Calu3 (cell line): ENCODE results near the gene PFKFB2. TPM values are rescaled to one million over a fixed set of nuclear protein-coding genes. Genes with fewer than 3 reads are reported as not detected.

ENCODE experiments used
- BruUV-seq: library from RNA; stranded (reverse); fragments of 400-500 nt; replicated peaks from 2 replicates; lab custom pipeline; 2021; lab: Mats Ljungman, UMichigan
- CTCF ChIA-PET: fragments of 300-600 bp; sonication (Branson Sonifier 250); formaldehyde crosslinking; loops from one replicate; lab custom pipeline; 2022; ENCODE audit warnings: antibody characterized with exemption; lab: Charles Lee
- DNase-seq: peaks from one replicate; pipeline ENCODE4 v3.0.0; 2022
- H3K27ac Mint-ChIP-seq: one replicate; pipeline ENCODE4 v1.8.0; 2022; ENCODE audit warnings: mixed read lengths; ENCODE audit not compliant: unreplicated experiment
- H3K27me3 Mint-ChIP-seq: one replicate; pipeline ENCODE4 v1.8.0; 2022; ENCODE audit warnings: mixed read lengths; ENCODE audit not compliant: unreplicated experiment
- H3K36me3 Mint-ChIP-seq: one replicate; pipeline ENCODE4 v1.8.0; 2022; ENCODE audit warnings: mild to moderate bottlenecking, moderate library complexity, mixed read lengths; ENCODE audit not compliant: insufficient read depth, unreplicated experiment
- H3K4me1 Mint-ChIP-seq: one replicate; pipeline ENCODE4 v1.8.0; 2022; ENCODE audit warnings: mild to moderate bottlenecking, low read depth, mixed read lengths; ENCODE audit not compliant: unreplicated experiment
- H3K4me3 Mint-ChIP-seq: one replicate; pipeline ENCODE4 v1.8.0; 2022; ENCODE audit warnings: mild to moderate bottlenecking, low read depth, moderate library complexity, mixed read lengths; ENCODE audit not compliant: unreplicated experiment
- H3K9me3 Mint-ChIP-seq: one replicate; pipeline ENCODE4 v1.8.0; 2022; ENCODE audit warnings: low read depth, mixed read lengths; ENCODE audit not compliant: unreplicated experiment
- intact Hi-C: fragments of 100-400 bp; cut with micrococcal nuclease; formaldehyde crosslinking; loops from one replicate; pipeline ENCODE4 v1.10.0; 2022; ENCODE audit not compliant: unreplicated experiment
- total RNA-seq: library from RNA; stranded (reverse); gene quantifications from 2 replicates; pipeline ENCODE4 v1.2.3, GENCODE V29; 2022
- TF ChIP-seq, protein P1 (sequence below): fragments of 200-600 bp; IDR thresholded peaks from one replicate; pipeline ENCODE4 v1.8.0; 2022; ENCODE audit warnings: antibody characterized with exemption; ENCODE audit not compliant: unreplicated experiment

PFKFB2 gene
- total RNA-seq, 1 experiment from 2014 or later: 54.4 TPM

DNA sequence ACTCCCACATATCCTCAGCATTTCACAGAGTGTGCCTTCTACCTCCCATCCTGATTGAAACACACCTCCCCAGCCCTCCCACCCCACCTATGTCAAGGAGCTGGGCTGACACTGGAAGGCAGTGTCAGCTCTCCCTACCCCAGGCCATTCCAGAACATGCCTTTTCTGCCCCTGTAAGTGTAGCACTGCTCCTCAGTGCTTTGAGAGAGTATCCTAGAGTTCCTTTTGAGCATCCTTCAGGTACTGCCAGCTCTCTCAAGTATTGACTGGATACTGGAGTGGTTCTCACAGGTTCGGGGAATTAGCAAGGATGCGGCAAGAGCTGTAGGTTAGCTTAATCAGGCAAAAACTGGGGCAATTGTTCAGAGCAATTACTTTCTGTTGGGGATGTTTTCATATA is 42.3 kb upstream of the PFKFB2 start:
- H3K27me3 Mint-ChIP-seq: no peaks in the 10 kb centered on the region
- CTCF ChIA-PET: interaction anchor here (1.5 to 2.9 kb wide), 3 partner anchors 10 to 42 kb away, joined by 3 to 25 read pairs (median 10); partner anchors contain the start of gene PFKFB2
- no peak overlapping the region for H3K4me3 Mint-ChIP-seq
- TF ChIP-seq, protein P1, sequence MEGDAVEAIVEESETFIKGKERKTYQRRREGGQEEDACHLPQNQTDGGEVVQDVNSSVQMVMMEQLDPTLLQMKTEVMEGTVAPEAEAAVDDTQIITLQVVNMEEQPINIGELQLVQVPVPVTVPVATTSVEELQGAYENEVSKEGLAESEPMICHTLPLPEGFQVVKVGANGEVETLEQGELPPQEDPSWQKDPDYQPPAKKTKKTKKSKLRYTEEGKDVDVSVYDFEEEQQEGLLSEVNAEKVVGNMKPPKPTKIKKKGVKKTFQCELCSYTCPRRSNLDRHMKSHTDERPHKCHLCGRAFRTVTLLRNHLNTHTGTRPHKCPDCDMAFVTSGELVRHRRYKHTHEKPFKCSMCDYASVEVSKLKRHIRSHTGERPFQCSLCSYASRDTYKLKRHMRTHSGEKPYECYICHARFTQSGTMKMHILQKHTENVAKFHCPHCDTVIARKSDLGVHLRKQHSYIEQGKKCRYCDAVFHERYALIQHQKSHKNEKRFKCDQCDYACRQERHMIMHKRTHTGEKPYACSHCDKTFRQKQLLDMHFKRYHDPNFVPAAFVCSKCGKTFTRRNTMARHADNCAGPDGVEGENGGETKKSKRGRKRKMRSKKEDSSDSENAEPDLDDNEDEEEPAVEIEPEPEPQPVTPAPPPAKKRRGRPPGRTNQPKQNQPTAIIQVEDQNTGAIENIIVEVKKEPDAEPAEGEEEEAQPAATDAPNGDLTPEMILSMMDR: no peak
- intact Hi-C loops: no loop called here
- peaks cover 9% of the 10 kb centered on the region for H3K9me3 Mint-ChIP-seq
- peaks cover 39% of the 10 kb centered on the region for H3K36me3 Mint-ChIP-seq
- peaks cover 94% of the 10 kb centered on the region for H3K4me1 Mint-ChIP-seq
- DNase-seq: no peak
- BruUV-seq: no TSS peak
- peak overlapping the region; percentile 68 for H3K27ac Mint-ChIP-seq

DNA sequence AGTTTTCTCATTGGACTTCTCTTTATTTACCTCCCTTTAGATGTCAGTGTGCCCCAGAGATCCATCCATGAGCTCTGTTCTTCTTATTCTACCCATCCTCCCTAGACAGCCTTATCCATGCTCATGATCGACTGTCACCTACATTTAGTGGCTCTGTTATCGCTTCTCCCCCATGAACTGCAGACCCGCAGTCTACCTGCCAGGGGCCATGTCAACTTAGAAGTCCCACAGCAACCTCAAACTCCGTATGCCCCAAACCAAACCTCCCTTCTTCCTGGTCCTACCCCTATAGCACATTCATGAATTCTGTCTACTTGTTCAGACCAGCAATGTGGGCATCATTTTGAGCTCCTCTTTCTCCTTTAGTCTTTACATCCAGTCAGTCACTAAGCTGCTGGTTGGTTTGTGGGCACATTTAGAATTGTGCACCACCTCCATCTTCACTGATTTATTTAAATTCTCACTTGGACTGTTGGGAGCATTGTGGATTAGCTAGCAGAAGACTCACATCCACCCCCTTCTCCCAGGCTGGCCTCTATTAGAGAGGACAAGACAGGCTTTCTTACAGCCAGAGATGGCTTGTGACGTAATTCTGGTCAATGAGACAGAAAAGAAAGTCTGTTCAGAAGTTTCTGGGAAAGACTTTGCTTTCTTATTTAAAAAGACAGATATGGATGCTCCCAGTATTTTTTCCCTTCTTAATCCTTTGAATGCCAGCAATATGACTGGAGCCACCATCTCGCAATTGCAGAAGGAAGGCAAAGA is 39.6 kb upstream of the PFKFB2 start:
- DNase-seq: no peak
- intact Hi-C loops: no loop called here
- CTCF ChIA-PET: no interaction called here
- Mint-ChIP-seq H3K4me3 (no peak overlapping the region), H3K9me3 (peaks cover 7% of the 10 kb centered on the region), H3K27me3 (no peaks in the 10 kb centered on the region), H3K4me1 (peaks cover 88% of the 10 kb centered on the region), H3K36me3 (peaks cover 28% of the 10 kb centered on the region), H3K27ac (no peak overlapping the region)
- BruUV-seq: no TSS peak
- TF ChIP-seq, protein P1: no peak

DNA sequence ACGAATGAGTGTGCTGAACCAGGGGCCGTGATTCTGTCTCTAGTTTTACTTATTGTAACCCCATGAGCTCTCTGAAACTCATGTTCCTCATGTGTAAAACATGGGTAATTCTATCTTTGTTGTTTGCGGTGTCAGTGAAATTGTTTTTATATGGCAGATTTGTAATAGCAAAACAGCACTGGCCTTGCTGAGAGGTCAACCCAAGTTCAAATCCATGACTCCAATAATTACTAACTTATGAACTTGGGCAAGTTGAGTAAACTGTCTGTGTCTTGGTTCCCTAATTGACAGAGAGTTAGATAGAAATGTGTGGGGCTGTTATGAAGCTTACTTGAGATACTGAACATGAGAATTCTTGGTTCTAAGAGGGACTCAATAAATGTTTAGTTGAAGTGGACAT is 38.3 kb upstream of the PFKFB2 start:
- DNase-seq: no peak
- peaks cover 88% of the 10 kb centered on the region for H3K4me1 Mint-ChIP-seq
- CTCF ChIA-PET: interaction anchor here (0.6 kb wide), 1 partner anchor 10 kb away, joined by 4 read pairs; no protein-coding TSS in a partner anchor
- no peaks in the 10 kb centered on the region for H3K27me3 Mint-ChIP-seq
- H3K27ac Mint-ChIP-seq: peak overlapping the region; percentile 14
- peaks cover 7% of the 10 kb centered on the region for H3K9me3 Mint-ChIP-seq
- no peak overlapping the region for H3K4me3 Mint-ChIP-seq
- intact Hi-C loops: no loop called here
- H3K36me3 Mint-ChIP-seq: peaks cover 28% of the 10 kb centered on the region
- TF ChIP-seq, protein P1: no peak
- no TSS peak for BruUV-seq

DNA sequence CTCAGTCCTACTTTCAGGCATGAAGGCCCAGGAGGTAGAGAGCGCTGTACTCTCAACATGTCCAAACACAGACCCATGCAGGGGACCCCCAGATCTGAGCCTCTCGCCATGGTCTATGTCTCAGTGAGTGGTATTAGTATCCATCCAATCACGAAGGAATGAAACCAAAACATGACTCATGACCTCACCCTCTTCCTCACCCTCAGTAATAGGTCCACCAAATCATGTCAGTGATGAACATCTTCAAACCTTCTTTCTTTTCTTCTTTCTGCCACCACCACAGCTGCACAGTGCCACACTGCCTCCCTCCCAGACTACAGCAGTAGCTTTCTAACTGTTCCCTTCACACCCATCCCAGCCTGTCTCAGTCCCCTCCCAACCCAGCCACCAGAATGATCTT is 37.3 kb upstream of the PFKFB2 start:
- no peak for DNase-seq
- H3K36me3 Mint-ChIP-seq: peaks cover 35% of the 10 kb centered on the region
- BruUV-seq: no TSS peak
- TF ChIP-seq, protein P1: no peak
- no peak overlapping the region for H3K4me3 Mint-ChIP-seq
- H3K4me1 Mint-ChIP-seq: peaks cover 89% of the 10 kb centered on the region
- H3K9me3 Mint-ChIP-seq: peaks cover 7% of the 10 kb centered on the region
- CTCF ChIA-PET: no interaction called here
- no peak overlapping the region for H3K27ac Mint-ChIP-seq
- intact Hi-C loops: no loop called here
- H3K27me3 Mint-ChIP-seq: no peaks in the 10 kb centered on the region
